Measurements from ENCODE around the gene SLC25A33.
"Not testable (repeated sequence)": the region's sequence is repeated elsewhere in the genome, so short reads cannot be mapped to it uniquely, and the experiment has no call there.

The SLC25A33 gene

GRCh38 chr1:9612162-9612845, 73.0 kb downstream of the SLC25A33 start:
- no peak for DNase-seq (ENCODE audit: low read depth in 1 of 2, low spot score in 1 of 2)
- no peak for TF ChIP-seq JUND (IDR thresholded peaks at IDR 0.05; ENCODE audit: low read depth)
- in situ Hi-C loops (cut with HindIII; ENCODE audit: low pct_unique_long_range_greater_than_20kb, low sequenced_read_pairs) = no loop called here

- DNase-seq (ENCODE audit: low read depth in 1 of 2, low spot score in 1 of 2) = no peak
- TF ChIP-seq JUND (IDR thresholded peaks at IDR 0.05; ENCODE audit: low read depth) = no peak
- in situ Hi-C loops (cut with HindIII; ENCODE audit: low pct_unique_long_range_greater_than_20kb, low sequenced_read_pairs) = no loop called here
Measured at GRCh38 chr1:9612871-9613624, 73.8 kb downstream of the SLC25A33 start.

GRCh38 chr1:9613625-9614299, 74.5 kb downstream of the SLC25A33 start:
- no peak for DNase-seq (ENCODE audit: low read depth in 1 of 2, low spot score in 1 of 2)
- no peak for TF ChIP-seq JUND (IDR thresholded peaks at IDR 0.05; ENCODE audit: low read depth)
- in situ Hi-C loops (cut with HindIII; ENCODE audit: low pct_unique_long_range_greater_than_20kb, low sequenced_read_pairs) = no loop called here

GRCh38 chr1:9615316-9616063, 76.2 kb downstream of the SLC25A33 start:
- in situ Hi-C loops (cut with HindIII; ENCODE audit: low pct_unique_long_range_greater_than_20kb, low sequenced_read_pairs) = no loop called here
- no peak for TF ChIP-seq JUND (IDR thresholded peaks at IDR 0.05; ENCODE audit: low read depth)
- peak; percentile 42 to 52 for DNase-seq (ENCODE audit: low read depth in 1 of 2, low spot score in 1 of 2)

GRCh38 chr1:9618909-9619679, 79.8 kb downstream of the SLC25A33 start:
- no peak for DNase-seq (ENCODE audit: low read depth in 1 of 2, low spot score in 1 of 2)
- in situ Hi-C loops (cut with HindIII; ENCODE audit: low pct_unique_long_range_greater_than_20kb, low sequenced_read_pairs) = no loop called here
- TF ChIP-seq JUND (IDR thresholded peaks at IDR 0.05; ENCODE audit: low read depth) = no peak

GRCh38 chr1:9621032-9621431, 81.8 kb downstream of the SLC25A33 start:
- DNase-seq (ENCODE audit: low read depth in 1 of 2, low spot score in 1 of 2) = no peak
- in situ Hi-C loops (cut with HindIII; ENCODE audit: low pct_unique_long_range_greater_than_20kb, low sequenced_read_pairs) = no loop called here
- TF ChIP-seq JUND (IDR thresholded peaks at IDR 0.05; ENCODE audit: low read depth) = no peak

- in situ Hi-C loops (cut with HindIII; ENCODE audit: low pct_unique_long_range_greater_than_20kb, low sequenced_read_pairs) = no loop called here
- no peak for DNase-seq (ENCODE audit: low read depth in 1 of 2, low spot score in 1 of 2)
- TF ChIP-seq JUND (IDR thresholded peaks at IDR 0.05; ENCODE audit: low read depth) = no peak
Measured at GRCh38 chr1:9624081-9624480, 84.8 kb downstream of the SLC25A33 start.

GRCh38 chr1:9625030-9625429, 85.8 kb downstream of the SLC25A33 start:
- in situ Hi-C loops (cut with HindIII; ENCODE audit: low pct_unique_long_range_greater_than_20kb, low sequenced_read_pairs); DNase-seq (ENCODE audit: low read depth in 1 of 2, low spot score in 1 of 2): not testable (repeated sequence)

GRCh38 chr1:9626201-9626608, 86.9 kb downstream of the SLC25A33 start:
- TF ChIP-seq JUND (IDR thresholded peaks at IDR 0.05; ENCODE audit: low read depth) = no peak
- in situ Hi-C loops (cut with HindIII; ENCODE audit: low pct_unique_long_range_greater_than_20kb, low sequenced_read_pairs) = no loop called here

GRCh38 chr1:9628541-9629444, 89.5 kb downstream of the SLC25A33 start:
- no peak for DNase-seq (ENCODE audit: low read depth in 1 of 2, low spot score in 1 of 2)
- no peak for TF ChIP-seq JUND (IDR thresholded peaks at IDR 0.05; ENCODE audit: low read depth)
- in situ Hi-C loops (cut with HindIII; ENCODE audit: low pct_unique_long_range_greater_than_20kb, low sequenced_read_pairs) = no loop called here

More at GRCh38 chr1:9626201-9626608, 86.9 kb downstream of the SLC25A33 start:
- DNase-seq (ENCODE audit: low read depth in 1 of 2, low spot score in 1 of 2) = no peak
